WI38 (cell line): ENCODE measurements around the gene CALHM4.

Experiments used
- H3K4me3 ChIP-seq: 2 replicates; pipeline ENCODE4 v1.5.1; 2011; ENCODE audit warnings: low read depth, mild to moderate bottlenecking, control low read depth, low read length
- TF ChIP-seq, protein P1 (sequence below): IDR thresholded peaks from 2 replicates; pipeline ENCODE4 v1.5.1; 2012; ENCODE audit warnings: low read depth, mild to moderate bottlenecking, control low read depth, low read length

Gene CALHM4

DNA sequence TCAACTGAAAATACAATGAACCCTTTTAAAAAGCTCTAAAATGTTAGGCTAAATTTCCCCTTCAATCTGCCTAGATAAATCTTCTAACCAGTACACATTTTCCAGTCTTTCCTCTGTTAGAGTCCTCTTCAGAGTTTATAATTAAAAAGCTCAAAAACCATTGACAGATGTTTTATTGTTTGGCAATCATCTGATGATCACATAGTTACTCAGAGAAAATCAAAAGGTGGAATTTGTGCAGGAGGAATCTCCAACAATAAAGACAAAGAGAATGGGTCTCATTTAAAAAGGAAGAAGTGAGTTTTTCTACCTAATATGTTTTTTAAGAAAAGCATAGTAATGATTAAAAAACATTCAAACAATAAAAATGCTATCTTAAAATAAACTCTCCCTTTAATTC, 11.1 kb upstream of the CALHM4 start:
- H3K4me3 ChIP-seq = no peak overlapping the region
- TF ChIP-seq, protein P1, sequence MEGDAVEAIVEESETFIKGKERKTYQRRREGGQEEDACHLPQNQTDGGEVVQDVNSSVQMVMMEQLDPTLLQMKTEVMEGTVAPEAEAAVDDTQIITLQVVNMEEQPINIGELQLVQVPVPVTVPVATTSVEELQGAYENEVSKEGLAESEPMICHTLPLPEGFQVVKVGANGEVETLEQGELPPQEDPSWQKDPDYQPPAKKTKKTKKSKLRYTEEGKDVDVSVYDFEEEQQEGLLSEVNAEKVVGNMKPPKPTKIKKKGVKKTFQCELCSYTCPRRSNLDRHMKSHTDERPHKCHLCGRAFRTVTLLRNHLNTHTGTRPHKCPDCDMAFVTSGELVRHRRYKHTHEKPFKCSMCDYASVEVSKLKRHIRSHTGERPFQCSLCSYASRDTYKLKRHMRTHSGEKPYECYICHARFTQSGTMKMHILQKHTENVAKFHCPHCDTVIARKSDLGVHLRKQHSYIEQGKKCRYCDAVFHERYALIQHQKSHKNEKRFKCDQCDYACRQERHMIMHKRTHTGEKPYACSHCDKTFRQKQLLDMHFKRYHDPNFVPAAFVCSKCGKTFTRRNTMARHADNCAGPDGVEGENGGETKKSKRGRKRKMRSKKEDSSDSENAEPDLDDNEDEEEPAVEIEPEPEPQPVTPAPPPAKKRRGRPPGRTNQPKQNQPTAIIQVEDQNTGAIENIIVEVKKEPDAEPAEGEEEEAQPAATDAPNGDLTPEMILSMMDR = no peak

GRCh38 chr6:116543149-116543548, 10.4 kb upstream of the CALHM4 start:
- no peak overlapping the region for H3K4me3 ChIP-seq
- TF ChIP-seq, protein P1 = no peak

DNA sequence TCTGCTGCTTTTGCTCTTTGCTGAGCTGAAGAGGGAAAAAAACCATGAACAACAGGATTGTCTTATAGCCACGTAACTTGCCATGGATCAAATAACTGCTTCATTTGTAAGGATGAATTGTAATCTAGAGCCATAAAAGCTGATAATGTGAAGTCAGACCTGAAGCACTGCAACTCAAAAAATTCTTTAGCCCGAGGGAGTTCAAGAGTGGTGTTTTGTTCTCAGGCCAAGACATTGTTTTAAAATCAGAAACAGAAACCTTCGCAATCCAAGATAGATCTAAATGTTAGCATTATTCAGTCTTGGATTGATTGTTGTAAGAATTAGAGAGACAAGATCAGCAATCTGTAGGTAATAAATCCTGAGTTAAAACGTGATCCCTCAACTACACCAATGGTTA, 7.9 kb upstream of the CALHM4 start, which contains the start of gene TRAPPC3L:
Gene TRAPPC3L (minus strand): TSS at position 34 of the 400 bp plus-strand sequence. CDS start 170 bp downstream, outside the sequence.
- H3K4me3 ChIP-seq = no peak within 1 kb of the TSS
- TF ChIP-seq, protein P1 = no peak

GRCh38 chr6:116547358-116547757, 6.2 kb upstream of the CALHM4 start:
- TF ChIP-seq, protein P1 = no peak
- H3K4me3 ChIP-seq = no peak overlapping the region

GRCh38 chr6:116550796-116551195, 2.8 kb upstream of the CALHM4 start:
- TF ChIP-seq, protein P1 = no peak

DNA sequence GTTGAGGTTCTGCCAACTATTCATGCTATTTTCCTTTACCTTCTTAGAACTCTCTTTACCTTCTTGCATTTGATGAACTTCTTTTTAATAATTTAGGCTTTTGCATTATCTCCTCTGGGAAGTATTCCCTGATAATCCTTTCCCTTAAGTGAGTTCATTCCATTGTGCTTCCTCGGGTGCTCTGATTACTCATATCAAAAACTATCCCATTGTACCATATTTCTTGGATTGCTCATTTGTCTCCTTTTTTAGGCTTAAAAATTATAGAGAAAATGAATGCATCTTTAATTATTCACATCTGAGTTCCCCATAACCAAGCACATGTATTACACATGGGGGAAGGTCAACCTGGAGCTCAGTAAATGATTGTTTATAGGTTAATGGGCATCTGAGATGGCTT, 2.5 kb downstream of the CALHM4 start:
- no peak overlapping the region for H3K4me3 ChIP-seq
- TF ChIP-seq, protein P1 = no peak

More at GRCh38 chr6:116550796-116551195, 2.8 kb upstream of the CALHM4 start:
- H3K4me3 ChIP-seq = no peak overlapping the region

DNA sequence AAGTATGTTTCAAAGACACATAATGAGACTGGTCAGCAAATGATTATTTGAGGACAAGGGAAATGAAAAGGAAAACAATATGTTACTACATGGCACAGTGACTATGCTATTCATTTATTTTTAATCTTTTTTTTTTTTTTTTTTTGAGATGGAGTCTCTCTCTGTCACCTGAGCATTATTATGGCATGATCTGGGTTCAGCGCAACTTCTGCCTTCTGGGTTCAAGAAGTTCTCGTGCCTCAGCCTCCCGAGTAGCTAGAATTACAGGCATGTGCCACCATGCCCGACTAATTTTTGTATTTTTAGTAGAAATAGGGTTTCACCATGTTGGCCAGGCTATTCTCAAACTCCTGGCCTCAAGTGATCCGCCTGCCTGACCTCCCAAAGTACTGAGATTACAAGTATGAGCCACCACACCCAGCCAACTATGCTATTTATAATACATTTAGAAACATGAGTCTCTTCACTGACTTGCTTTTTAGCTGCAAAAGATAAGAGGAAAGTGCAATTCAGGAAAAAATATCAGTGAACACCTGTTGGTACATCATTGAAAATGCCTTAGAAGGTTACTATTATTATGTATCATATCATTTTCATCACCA, 3.4 kb downstream of the CALHM4 start:
- H3K4me3 ChIP-seq = no peak overlapping the region
- TF ChIP-seq, protein P1 = no peak
